GM19043 (cell line): ENCODE data around the gene TRIP4.
"Not testable (repeated sequence)": the region's sequence is repeated elsewhere in the genome, so short reads cannot be mapped to it uniquely, and the experiment has no call there.

Source experiments
- ATAC-seq: cut with Tn5 transposase; IDR thresholded peaks from one replicate; pipeline ENCODE4 v1.9.1; 2021; ENCODE audit warnings: low read depth; ENCODE audit not compliant: unreplicated experiment

The TRIP4 gene

GRCh38 chr15:64387562-64388168 lies at the start of gene TRIP4:
Gene TRIP4, plus strand, starts transcription at chr15:64387836. Its CDS starts 28 bp downstream, at chr15:64387864.
- ATAC-seq: peak; percentile 97

DNA sequence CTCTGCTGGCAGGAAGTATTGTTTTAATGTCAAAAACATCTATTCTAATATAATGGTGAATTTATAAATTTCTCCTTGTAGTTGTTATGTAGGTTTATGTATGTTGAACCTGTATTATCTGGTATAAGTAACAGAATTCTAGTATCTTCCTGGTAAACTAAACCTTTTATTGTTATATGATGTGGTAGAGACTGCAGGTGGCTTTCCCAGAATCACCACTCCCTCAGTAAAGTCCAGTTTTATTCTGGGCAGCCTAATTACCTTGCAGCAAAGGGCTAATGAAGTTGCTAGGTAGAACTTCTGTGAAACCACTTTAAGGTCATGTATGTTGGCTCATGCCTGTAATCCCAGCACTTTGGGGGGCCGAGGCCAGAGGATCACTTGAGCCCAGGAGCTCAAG lies 47.3 kb upstream of the TRIP4 start:
- no peak for ATAC-seq

DNA sequence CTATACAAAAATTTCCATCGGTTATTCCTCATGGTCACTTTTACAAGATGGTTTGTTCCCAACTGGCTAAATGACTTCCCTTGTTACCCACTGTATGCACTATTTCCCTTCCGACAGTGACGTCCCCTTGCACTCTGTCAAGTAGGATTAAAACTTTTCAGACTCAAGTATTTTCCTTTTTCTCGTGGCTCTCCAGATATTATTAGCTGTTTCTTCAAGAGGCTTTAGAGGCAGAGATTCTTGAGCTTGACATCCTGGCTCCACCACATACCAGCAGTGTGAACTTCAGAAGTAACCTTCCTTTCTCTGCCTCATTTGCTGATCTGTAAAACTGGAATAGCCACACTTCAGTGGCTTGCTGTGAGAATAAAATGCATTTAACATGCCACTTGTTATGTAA lies 45.7 kb upstream of the TRIP4 start:
- ATAC-seq: no peak

- ATAC-seq: no peak
Observed at GRCh38 chr15:64343222-64343621, 44.4 kb upstream of the TRIP4 start.

DNA sequence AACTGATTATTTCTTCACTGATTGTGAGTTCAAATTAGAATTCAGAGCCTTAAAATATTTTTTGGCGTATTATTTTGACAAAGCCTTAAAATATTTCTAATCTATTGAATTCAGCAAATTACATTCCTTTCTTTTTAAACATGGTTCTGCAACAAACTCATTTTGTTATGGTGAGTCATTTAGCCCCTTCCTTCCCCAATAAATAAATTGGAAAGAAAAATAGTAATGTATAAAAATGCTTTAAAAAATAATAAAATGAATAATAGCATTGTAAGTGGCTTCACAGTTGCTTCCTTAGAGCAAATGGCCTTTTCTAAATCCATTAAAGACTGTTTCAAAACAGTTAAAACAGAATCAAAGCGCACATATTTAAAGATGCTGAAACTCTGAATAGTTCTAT lies 43.8 kb upstream of the TRIP4 start:
- no peak for ATAC-seq

- no peak for ATAC-seq
Observed at GRCh38 chr15:64344651-64345294, 42.9 kb upstream of the TRIP4 start.

DNA sequence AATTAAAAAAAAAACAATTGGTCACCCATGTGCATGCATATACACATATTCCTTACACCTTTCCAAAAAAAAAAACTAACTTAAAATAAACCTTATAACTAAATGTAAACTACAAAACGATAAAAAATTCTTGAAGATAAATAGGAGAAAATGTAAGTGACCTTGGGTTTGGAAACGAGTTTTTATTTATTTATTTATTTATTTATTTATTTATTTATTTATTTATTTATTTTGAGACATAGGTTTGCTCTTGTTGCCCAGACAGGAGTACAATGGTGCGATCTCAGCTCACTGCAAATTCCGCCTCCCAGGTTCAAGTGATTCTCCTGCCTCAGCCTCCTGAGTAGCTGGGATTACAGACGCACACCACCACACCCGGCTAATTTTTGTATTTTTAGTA lies 41.4 kb upstream of the TRIP4 start:
- ATAC-seq: not testable (repeated sequence)

- ATAC-seq: no peak
Observed at GRCh38 chr15:64348455-64348854, 39.2 kb upstream of the TRIP4 start.

DNA sequence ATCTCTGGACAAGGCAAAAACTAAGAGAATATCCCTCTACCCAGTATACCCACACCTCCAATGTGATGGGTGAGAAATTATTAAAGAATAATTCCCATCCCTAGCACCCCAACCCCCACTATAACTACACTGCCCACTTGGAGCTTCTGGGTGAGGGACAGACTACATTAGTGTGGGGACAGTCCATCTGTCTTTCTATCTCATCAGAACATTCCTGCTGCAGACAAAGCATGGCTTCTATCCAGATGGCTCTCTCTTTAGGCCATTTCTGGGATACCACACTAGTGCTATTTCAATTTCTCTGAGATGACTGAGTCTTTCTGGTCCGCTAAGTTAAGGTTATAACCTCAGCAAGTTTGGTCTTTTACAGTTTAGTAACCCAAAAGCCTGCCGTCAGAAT lies 38.3 kb upstream of the TRIP4 start:
- no peak for ATAC-seq

DNA sequence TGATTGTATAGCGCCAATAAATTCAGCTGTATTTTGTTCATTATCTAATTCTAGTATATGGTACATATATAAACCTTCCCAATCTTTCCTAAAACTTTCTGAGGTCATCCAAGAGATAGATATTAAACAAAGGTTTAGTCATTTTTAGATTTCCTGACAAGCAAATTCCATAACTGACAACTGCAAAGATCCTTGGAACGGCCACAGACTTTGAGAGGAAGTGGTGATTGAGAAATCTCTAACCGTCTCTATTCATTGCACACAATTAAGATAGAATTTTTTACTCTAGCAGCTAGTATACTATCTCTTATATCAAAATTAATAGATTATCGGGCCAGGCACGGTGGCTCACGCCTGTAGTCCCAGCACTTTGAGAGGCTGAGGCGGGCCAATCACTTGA lies 36.4 kb upstream of the TRIP4 start:
- ATAC-seq: no peak

DNA sequence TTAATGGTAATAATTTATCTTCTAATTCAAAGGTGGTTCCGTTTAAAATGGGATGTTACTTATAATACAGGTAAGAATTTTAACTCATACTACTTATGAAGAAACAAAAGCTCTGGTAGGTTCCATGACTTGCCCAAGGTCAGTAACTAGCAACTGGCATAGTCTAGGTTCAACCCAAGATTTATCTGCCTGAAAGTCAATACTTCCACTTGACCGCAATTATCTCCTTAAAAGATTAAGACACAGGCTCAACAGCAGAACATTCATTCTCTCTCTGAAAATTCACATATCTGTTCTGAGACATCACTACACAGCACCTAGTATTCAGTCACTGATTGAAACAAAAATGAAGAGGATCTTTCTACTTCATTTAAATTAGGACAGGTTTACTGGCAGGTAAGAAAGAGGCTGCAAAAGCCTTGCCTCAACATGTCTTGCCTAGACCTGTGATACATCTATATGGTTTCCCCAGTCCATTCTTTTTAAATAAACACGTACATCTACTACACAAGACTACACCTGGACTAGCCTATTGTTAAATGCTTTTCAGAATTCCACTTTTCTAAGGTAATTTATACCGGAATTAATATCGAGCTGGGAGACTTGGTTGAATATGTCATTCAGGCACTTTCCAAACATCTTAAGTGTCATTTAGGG lies 32.8 kb upstream of the TRIP4 start:
- no peak for ATAC-seq

DNA sequence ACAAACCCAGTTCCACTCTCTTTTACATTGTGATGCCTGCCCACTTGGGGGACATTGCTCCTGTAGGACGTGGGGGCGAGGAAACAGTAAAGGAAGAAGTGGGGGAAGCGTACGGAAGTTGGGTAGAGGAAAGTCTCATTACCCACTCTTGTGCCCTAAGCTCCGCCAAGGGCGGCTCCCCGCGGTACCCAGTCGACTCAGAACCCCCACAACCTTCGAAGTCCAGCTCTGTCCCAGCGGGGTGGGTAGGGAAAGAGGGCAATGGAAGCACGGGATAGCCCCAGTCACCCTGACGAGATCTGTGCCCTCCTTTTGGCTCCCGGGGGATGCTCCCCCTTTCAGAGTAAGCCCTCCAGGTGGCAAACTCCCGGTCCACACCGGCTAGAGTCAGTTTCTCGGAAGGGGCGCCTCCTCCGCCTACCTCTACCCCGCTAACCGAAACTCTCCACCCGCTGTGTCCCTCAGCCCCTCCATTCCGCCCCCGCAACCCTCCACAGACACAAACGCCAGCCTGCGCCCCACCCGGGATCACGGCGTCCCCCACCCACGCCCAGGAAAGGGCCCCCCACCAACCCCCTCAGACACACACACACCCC lies 32.2 kb upstream of the TRIP4 start:
- no peak for ATAC-seq

DNA sequence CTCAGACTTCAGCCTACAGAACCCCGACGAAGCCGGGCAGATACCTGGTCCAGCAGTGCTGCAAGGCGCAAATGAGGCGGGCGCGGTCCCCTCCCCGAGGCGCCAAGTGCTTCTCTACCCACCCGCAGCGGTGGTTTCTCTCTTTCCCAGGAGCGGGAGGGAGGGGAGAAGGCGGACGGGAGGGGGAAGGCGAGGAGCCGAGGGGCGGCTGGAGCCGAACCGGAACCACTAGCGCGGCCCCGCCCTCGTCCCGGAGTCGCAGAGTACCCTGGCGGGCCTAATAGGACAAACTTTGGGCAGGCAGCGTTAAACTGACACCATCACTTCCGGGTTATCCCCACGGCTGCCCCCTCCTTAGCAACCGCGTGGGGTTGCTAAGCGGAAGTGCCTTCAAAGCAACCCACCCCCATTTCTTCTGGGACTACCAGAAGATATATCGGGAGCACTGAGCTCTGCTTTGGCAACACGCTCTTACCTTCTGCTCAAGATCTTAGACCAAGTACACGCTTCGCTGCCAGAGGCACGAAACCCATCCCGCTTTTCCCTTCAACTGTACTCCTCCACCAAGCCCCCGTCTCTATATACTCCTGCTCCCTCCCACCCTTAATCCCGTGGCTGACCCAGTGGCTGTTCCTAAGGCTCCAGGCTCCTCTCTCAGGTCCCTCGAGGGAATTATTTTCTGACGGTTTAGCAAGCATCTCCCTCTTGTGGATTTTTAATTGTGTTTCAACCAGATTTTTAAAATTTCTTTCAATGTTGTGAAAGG lies 31.5 kb upstream of the TRIP4 start, which contains the start of gene CSNK1G1:
Gene CSNK1G1 (minus strand): TSS at position 230 of the 766 bp plus-strand sequence. CDS start 55,674 bp downstream, outside the sequence.
- peak; percentile 96 for ATAC-seq

DNA sequence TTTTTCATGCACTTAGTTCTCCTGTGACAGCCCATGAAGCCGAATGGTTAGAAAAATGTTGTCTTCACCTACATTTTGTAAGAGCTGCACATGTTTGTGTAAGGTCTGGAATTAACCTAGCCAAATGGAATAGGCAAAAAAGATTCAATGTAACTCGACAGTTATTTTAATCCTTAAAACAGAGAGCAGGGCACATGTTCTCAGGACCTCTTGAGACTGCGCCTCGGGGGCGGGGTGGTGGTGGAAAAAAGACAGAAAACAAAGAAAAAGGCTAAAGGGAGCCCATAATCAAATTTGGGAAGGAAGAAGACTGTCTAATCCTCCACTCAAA lies 31.0 kb upstream of the TRIP4 start:
- ATAC-seq: no peak

- ATAC-seq: no peak
Observed at GRCh38 chr15:64361259-64361658, 26.4 kb upstream of the TRIP4 start.

GRCh38 chr15:64369078-64369607 lies 18.5 kb upstream of the TRIP4 start:
- no peak for ATAC-seq

DNA sequence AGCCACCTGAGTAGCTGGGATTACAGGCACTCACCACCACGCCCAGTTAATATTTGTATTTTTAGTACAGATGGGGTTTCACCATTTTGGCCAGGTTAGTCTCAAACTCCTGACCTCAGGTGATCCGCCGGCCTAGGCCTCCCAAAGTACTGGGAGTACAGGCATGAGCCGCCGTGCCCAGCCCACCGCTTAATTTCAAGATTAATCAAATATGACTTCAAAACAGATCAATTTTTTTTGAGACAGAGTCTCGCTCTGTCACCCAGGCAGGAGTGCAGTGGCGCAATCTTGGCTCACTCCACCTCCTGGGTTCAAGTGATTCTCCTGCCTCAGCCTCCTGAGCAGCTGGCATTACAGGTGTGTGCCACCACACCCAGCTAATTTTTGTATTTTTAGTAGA lies 16.3 kb upstream of the TRIP4 start:
- not testable (repeated sequence) for ATAC-seq

DNA sequence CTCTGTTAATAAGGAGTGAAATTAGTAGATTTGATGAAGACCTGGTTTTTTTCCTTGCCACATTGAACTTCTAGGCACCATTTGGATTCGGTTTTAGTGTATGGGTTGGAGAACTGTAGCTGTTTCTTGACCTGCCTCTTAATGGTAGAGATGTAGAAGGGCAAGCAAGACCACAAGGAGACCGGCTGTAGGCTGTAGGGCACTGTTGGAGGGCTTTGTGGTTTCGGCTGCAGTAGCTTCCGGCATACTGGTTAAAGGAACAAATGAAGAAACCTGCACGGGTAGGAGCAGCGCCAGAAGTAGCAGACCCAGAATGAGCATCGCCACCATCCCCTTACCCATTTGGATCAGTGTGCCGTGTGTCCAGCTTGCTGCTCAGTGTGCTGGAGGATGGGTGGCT lies 14.3 kb upstream of the TRIP4 start:
- no peak for ATAC-seq

GRCh38 chr15:64379216-64379960 lies 8.2 kb upstream of the TRIP4 start:
- no peak for ATAC-seq
